Putamen (tissue), 1 donor: ENCODE data around the gene EFHC1.

Experiments used
- DNase-seq: peaks from one replicate; pipeline ENCODE4 v3.0.0-alpha.2; 2016; ENCODE audit warnings: low spot score

The EFHC1 gene

GRCh38 chr6:52518279-52518945 lies 98.3 kb downstream of the EFHC1 start:
- no peak for DNase-seq

DNA sequence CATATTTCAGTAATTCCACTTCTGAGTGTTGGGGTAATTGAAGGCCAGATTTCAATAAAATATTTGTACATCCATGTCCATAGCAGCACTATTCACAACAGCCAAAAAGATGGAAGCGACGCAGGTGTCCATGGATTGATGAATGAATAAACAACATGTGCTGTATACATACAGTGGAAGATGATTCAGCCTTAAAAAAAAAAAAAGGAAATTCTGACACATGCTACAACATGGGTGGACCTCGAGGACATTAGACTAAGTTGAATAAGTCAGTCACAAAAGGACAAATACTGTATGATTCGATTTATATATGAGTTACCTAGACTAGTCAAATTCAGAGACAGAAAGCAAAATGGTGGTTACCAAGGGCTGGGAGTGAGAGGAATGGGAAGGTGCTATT lies 99.5 kb downstream of the EFHC1 start:
- DNase-seq: no peak

DNA sequence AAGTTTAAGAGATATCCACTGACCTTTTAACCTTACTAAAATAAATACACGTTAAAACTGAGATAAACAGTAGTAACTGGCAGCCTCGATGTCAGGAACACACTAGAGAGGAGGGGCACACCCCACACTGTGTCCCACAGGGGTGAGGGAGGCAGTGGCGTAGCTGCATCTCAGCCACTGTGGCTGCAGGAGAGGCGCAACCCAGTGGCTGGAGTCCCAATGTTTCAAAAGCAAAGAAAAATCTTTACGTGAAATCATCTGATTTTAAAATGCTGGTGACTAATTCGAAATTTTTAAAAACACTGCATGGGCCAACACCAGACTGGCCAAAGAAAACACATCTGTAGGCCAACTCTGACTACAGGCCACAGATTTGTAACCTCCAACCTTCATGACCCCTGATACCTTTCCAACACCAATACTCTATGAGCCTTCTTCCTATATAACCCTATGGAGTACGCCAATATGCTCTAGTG lies 102.0 kb downstream of the EFHC1 start:
- no peak for DNase-seq

- no peak for DNase-seq
Observed at GRCh38 chr6:52522655-52523054, 102.5 kb downstream of the EFHC1 start.

DNA sequence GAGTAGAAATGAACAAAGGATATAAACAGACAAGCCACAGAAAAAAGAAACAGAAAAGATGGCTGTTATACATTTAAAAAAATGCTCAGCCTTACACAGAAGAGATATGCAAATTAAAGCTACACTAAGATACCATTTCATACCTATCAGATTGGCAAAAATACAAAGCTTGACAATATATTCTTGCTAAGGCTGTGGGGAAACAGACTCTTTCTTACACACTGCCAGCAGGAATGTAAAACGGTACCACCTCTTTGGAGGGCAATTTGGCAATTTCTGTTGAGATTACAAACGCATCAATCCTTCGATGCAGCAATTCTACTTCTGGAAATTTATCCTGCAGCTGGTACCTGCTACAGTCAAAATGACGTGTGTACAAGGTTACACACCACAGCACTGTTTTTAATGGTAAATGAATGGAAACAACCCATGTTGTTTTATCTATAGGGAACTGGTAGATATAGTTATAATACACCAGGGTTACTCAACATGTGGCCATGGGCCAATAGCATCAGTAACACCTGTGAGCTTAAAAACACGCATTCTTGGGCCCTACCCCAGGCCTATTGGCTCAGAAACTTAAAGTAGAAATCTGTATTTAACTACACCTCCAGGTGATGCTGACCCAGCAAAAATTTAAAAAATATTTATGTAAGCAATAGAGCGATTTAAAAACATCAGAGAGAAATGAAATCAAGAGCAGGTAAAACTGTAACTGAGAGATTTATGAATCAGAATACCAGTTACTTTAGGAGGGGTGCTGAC lies 103.4 kb downstream of the EFHC1 start:
- no peak for DNase-seq

DNA sequence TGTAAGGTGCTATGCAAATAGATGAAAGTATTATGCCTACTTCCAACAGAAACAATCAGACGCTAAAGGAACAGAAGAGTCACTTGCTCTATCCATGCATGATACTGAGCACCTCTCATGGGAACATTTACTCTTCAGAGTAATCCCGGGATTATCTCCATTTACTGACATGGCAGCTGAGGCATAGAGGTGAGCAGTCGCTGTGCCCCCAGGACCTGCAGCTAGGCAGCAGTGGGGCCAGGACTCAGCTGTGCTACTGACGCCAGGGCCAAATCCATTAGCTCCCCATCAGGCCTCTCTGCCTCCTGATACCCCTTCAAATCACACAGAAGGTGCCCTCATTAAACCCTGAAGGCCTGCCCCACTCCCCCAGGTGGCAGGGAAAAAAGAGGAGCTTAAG lies 104.8 kb downstream of the EFHC1 start:
- no peak for DNase-seq

GRCh38 chr6:52526634-52527033 lies 106.5 kb downstream of the EFHC1 start:
- DNase-seq: no peak

- no peak for DNase-seq
Observed at GRCh38 chr6:52527436-52527835, 107.3 kb downstream of the EFHC1 start.

DNA sequence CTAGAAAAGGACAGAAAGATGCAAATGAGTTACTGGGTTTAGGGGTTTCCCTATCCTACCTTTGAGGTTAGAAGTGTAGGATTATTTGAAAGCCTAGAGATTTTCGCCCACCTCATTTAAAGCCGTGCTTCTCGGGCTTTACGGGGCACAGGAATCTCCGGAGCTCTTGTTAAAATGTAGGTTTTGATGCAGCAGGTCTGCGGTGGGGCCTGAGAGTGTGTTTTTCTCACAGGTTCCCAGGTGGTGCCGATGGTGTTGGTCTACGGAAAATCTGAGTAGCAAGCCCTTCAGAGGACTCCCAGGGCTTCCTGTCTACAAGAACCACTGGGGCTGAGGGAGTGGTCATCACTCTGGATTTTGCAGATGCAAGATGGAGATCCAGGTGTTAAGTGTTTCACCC lies 109.2 kb downstream of the EFHC1 start:
- DNase-seq: no peak

DNA sequence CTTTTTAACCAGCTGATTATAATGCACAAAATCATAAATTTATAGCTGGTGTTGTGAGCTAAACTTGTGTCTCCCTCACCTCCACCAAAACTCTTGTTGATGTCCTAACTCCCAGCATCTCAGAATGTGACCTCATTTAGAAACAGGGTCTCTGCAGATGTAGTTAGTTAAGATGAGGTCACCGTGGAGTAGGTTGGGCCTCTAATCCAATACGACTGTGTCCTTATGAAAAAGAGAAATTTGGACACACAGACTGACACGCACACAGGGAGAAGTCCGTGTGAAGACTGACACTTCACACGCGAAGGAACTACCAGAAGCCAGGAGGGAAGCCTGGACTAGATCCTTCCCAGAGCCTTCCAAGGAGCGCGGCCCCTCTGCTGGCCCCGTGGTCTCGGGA lies 110.2 kb downstream of the EFHC1 start:
- DNase-seq: no peak

DNA sequence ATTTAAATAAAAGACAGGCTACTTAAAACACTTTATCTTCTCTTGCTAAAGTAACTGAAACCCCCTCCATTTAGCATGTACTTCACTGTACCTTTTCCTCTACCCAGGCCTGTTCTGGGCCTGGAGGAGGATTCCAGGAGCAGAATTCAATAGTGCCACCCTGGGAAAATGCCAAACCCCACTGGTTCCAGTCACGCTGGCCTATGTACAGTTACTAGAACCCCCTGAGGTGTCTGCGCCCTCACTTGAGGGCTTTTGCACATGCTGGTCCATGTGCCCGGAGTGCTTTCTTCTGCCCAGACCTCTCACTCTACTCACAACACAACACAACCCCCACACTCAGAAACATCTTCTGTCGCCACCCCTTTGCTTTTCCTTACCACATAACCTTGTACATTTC lies 111.3 kb downstream of the EFHC1 start:
- no peak for DNase-seq

GRCh38 chr6:52531834-52532233 lies 111.7 kb downstream of the EFHC1 start:
- no peak for DNase-seq

- DNase-seq: no peak
Observed at GRCh38 chr6:52532457-52532856, 112.3 kb downstream of the EFHC1 start.

- DNase-seq: no peak
Observed at GRCh38 chr6:52533491-52533890, 113.3 kb downstream of the EFHC1 start.

GRCh38 chr6:52534363-52534762 lies 114.2 kb downstream of the EFHC1 start:
- no peak for DNase-seq

GRCh38 chr6:52534966-52535390 lies 114.8 kb downstream of the EFHC1 start:
- DNase-seq: no peak

DNA sequence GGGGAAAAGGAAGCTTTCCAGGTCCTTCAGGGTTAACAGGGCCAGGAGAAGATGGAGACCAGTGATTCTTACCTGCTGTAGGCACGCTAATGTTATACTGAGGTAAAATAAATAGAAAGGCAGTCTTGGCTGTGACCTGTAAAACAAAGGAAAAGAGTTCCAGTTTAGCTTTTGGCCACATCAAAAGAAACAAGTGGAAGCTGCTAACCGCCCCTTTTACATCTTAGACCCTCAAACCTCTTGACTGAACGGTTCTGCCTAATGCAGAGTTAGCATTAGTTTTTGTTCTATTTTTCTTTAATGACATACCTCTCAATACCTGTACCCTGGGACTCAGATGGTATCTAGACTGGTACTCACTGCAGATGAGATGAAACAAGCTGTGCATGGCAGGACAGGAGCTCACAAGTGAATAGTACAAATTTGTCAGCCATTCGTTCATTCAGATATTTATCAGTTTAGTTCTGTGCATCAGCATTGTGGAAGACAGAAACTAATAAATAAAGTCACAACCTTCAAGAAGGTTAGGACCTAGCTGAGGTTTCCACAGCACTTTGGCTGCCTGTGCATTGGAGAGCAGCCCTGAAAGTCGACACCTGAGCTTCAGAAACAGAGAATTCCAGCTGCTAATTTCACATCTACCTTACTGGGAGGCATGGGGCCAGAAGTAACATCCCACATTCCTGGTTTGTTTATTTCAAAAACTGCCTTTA lies 115.7 kb downstream of the EFHC1 start:
- no peak for DNase-seq

GRCh38 chr6:52536424-52536916 lies 116.3 kb downstream of the EFHC1 start:
- no peak for DNase-seq

DNA sequence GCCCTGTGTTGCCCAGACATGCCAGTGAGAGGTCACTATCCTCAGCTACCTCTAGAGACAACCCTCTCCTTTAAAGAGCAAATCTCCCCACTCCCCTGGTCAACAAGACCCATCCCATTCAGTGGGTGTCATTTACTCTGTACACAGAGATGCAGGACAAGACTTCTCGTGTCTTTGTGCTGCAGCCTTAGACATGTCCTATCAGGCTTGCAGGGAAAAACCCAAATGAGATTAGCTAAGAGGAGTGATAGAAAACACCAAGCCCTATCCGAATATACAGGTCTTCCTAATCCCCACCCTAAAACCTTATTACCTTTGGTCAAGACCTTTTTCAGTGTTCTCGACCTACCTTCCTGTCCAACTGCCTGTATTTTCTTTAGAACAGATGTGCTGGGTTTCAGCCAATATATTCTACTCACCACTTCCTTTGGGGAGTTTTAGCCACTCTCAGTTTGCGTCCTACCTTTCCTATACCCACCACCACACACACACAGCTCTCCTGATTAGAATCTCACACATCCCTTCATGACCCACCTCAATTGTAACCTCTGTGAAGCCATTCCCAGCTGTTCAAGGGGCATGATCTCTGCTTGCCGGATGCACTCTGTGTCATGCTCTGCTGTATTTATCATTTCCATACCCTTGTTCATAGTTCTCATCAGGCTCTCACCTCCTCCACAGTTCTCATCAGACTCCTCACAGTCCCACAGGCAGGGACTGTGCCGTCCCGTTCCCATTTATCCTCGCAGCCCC lies 117.0 kb downstream of the EFHC1 start:
- no peak for DNase-seq

DNA sequence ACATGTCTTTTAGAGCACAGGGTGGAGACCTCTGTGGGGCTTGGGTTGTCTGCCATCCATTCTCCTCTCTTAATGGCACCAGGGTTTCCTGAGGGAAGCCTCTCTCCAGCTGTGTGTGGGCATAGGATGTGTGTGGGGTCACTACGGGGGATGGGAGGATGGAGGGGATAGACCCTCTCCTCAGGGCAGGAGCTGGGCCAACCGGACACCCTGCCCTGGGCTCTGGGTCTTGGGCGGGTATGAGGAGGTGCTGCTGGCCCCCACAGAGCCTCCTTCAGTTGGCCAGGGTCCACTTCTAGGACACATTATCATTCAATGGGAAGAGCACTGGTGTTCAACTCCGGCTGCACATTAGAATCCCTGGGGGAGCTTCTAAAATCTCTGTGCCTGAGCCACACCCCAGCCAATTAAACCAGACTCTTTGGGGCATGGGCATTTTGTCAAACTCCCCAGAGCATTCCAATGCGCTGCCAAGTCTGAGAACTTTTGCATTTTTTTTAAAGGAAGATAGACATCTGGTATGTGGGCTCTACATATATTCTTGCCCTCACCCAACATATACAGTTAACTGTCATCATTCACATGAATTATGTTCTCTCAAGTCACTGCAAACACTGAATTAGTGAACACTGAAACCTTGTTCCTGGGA lies 118.2 kb downstream of the EFHC1 start:
- no peak for DNase-seq

DNA sequence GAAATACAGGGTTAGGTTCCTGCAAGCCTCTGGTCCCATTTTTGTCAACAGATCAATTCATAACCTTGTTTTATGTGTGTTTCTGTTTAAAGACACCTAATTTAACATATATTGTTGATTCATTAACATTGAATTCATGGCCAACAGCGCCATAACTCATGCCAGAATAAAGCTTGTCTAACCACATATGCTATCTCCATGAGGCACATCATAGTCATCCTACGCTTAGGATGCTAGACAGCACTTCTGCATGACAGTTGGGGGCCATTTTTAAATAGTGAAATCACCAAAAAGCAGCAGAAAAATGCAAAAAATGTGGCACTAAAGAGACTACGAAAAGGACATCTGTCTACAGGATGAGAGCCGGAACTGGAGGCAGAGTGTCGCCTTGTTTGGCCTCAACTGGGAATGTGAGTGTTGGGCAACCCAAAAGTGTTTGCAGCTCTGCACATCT lies 118.8 kb downstream of the EFHC1 start:
- DNase-seq: no peak
